GM06990 (cell line): ENCODE data around the gene FOXN3.

Experiments
- DNase-seq: peaks from one replicate; pipeline ENCODE4 v3.0.0-alpha.2; 2011; ENCODE audit not compliant: insufficient read length; ENCODE audit errors: extremely low read depth
- H3K27me3 ChIP-seq: replicated peaks from 2 replicates; pipeline ENCODE4 v1.6.0; 2011; ENCODE audit warnings: low read length; ENCODE audit not compliant: control insufficient read depth, insufficient read depth
- H3K36me3 ChIP-seq: 2 replicates; pipeline ENCODE4 v1.5.1; 2011; ENCODE audit warnings: low read length; ENCODE audit not compliant: control insufficient read depth, insufficient read depth
- H3K4me3 ChIP-seq: replicated peaks from 2 replicates; pipeline ENCODE4 v1.5.1; 2011; ENCODE audit warnings: low read depth, mild to moderate bottlenecking, control low read depth, low read length
- CTCF ChIP-seq: IDR thresholded peaks from 2 replicates; pipeline ENCODE4 v1.5.1; 2011; ENCODE audit warnings: low read length, control low read depth, mild to moderate bottlenecking, inconsistent platforms; ENCODE audit not compliant: insufficient read depth, poor library complexity, severe bottlenecking

FOXN3 gene

GRCh38 chr14:89178376-89178775 is 238.7 kb downstream of the FOXN3 start:
- H3K27me3 ChIP-seq, result no peaks in the 10 kb centered on the region
- peaks cover 8% of the 10 kb centered on the region for H3K36me3 ChIP-seq
- TF ChIP-seq CTCF, result no peak
- H3K4me3 ChIP-seq, result no peak overlapping the region
- DNase-seq, result no peak

- no peak for DNase-seq
- Histone ChIP-seq H3K27me3 (no peaks in the 10 kb centered on the region), H3K4me3 (no peak overlapping the region), H3K36me3 (peaks cover 8% of the 10 kb centered on the region)
- TF ChIP-seq CTCF, result no peak
These were observed 240.9 kb downstream of the FOXN3 start for GRCh38 chr14:89175881-89176799.

GRCh38 chr14:89171628-89172027 is 245.4 kb downstream of the FOXN3 start:
- Histone ChIP-seq H3K27me3 (no peaks in the 10 kb centered on the region), H3K4me3 (no peak overlapping the region), H3K36me3 (peaks cover 5% of the 10 kb centered on the region)
- no peak for DNase-seq
- no peak for TF ChIP-seq CTCF

GRCh38 chr14:89171168-89171567 is 245.9 kb downstream of the FOXN3 start:
- Histone ChIP-seq H3K27me3 (no peaks in the 10 kb centered on the region), H3K4me3 (no peak overlapping the region), H3K36me3 (peaks cover 5% of the 10 kb centered on the region)
- TF ChIP-seq CTCF, result no peak
- no peak for DNase-seq

- Histone ChIP-seq H3K36me3 (peaks cover under 1% of the 10 kb centered on the region; the same call in 1 of the 2 replicates), H3K4me3 (no peak overlapping the region), H3K27me3 (no peaks in the 10 kb centered on the region)
- DNase-seq, result no peak
- TF ChIP-seq CTCF, result no peak
These were observed 249.3 kb downstream of the FOXN3 start for GRCh38 chr14:89167705-89168104.
